H1 (cell line): ENCODE measurements around the gene KLF16. TPM values are rescaled to one million over a fixed set of nuclear protein-coding genes. Genes with fewer than 3 reads are reported as not detected.

Experiments used
- CTCF ChIA-PET: fragments of 300-600 bp; sonication (Branson Sonifier 250); formaldehyde crosslinking; loops from one replicate; lab custom pipeline; 2021; ENCODE audit not compliant: partially characterized antibody; lab: Charles Lee
- POLR2A ChIA-PET: fragments of 300-600 bp; sonication (Branson Sonifier 250); formaldehyde crosslinking; loops from one replicate; lab custom pipeline; 2021; ENCODE audit warnings: inconsistent platforms; ENCODE audit not compliant: partially characterized antibody; lab: Charles Lee
- DNase-seq, 2 experiments: peaks; one replicate each; pipeline versions ENCODE4 v3.0.0 to v3.0.0-alpha.2; 2010 to 2022; ENCODE audit warnings: low spot score in 2 of 2, low read depth in 1 of 2, mixed read lengths in 1 of 2
- FAIRE-seq: peaks from 2 replicates; lab custom pipeline; 2011; peaks lifted over from hg19 to GRCh38; lab: Jason Lieb, UNC
- H2AFZ ChIP-seq: 2 replicates; pipeline ENCODE4 v1.8.1; 2012; ENCODE audit warnings: low read length, inconsistent platforms
- H2AK5ac ChIP-seq: 2 replicates; pipeline ENCODE4 v1.6.1; 2013; ENCODE audit warnings: low read depth, low read length
- H2BK120ac ChIP-seq: replicated peaks from 2 replicates; pipeline ENCODE3; 2013; ENCODE audit warnings: low read depth, low read length, inconsistent platforms
- H2BK12ac ChIP-seq: 2 replicates; pipeline ENCODE4 v1.6.1; 2013; ENCODE audit warnings: low read depth, low read length
- H2BK15ac ChIP-seq: 2 replicates; pipeline ENCODE4 v1.6.1; 2013; ENCODE audit warnings: low read length
- H2BK20ac ChIP-seq: 2 replicates; pipeline ENCODE4 v1.6.1; 2013; ENCODE audit warnings: low read length
- H2BK5ac ChIP-seq: 2 replicates; pipeline ENCODE4 v1.6.1; 2013; ENCODE audit warnings: low read depth, low read length
- H3K14ac ChIP-seq: 2 replicates; pipeline ENCODE4 v1.6.1; 2013; ENCODE audit warnings: inconsistent platforms; ENCODE audit not compliant: insufficient read length
- H3K18ac ChIP-seq: 2 replicates; pipeline ENCODE4 v1.6.1; 2013; ENCODE audit warnings: low read length; ENCODE audit errors: extremely low read depth
- H3K23ac ChIP-seq: 2 replicates; pipeline ENCODE4 v1.6.1; 2013; ENCODE audit warnings: inconsistent platforms; ENCODE audit not compliant: insufficient read length
- H3K23me2 ChIP-seq: 2 replicates; pipeline ENCODE4 v1.6.1; 2013; ENCODE audit warnings: low read depth, low read length
- H3K27ac ChIP-seq: 2 replicates; pipeline ENCODE4 v1.6.1; 2011; ENCODE audit warnings: low read depth, low read length, inconsistent platforms
- H3K27me3 ChIP-seq, 4 experiments: replicated peaks in 1 of 4; 1 replicate in 1 of 4; 2 replicates in 3 of 4; pipeline versions ENCODE4 v1.6.1 to v1.8.1; 2011 to 2013; ENCODE audit warnings: low read length in 3 of 4, mild to moderate bottlenecking in 3 of 4, inconsistent platforms in 2 of 4, mixed read lengths in 2 of 4, moderate library complexity in 1 of 4; ENCODE audit not compliant: control insufficient read depth in 3 of 4, insufficient read depth in 3 of 4; ENCODE audit errors: extremely low read depth in 1 of 4
- H3K36me3 ChIP-seq, 4 experiments: 2 replicates each; pipeline versions ENCODE4 v1.6.1 to v1.8.1; 2011 to 2013; ENCODE audit warnings: mild to moderate bottlenecking in 4 of 4, low read length in 3 of 4, moderate library complexity in 2 of 4, control low read depth in 1 of 4, inconsistent platforms in 1 of 4; ENCODE audit not compliant: insufficient read depth in 4 of 4, control insufficient read depth in 2 of 4
- H3K4ac ChIP-seq: replicated peaks from 2 replicates; pipeline ENCODE3; 2013; ENCODE audit warnings: low read length, low read depth, mixed read lengths, inconsistent platforms; ENCODE audit not compliant: insufficient read length
- H3K4me1 ChIP-seq, 4 experiments: replicated peaks in 1 of 4; 1 replicate in 1 of 4; 2 replicates in 3 of 4; pipeline versions ENCODE4 v1.6.1 to v1.8.1; 2011 to 2013; ENCODE audit warnings: low read length in 3 of 4, inconsistent platforms in 2 of 4, mixed read lengths in 1 of 4; ENCODE audit not compliant: insufficient read depth in 4 of 4, control insufficient read depth in 3 of 4
- H3K4me2 ChIP-seq, 2 experiments: 2 replicates each; pipeline versions ENCODE4 v1.6.1 to v1.8.1; 2011 to 2013; ENCODE audit warnings: low read depth in 2 of 2, low read length in 2 of 2, control low read depth in 1 of 2, inconsistent platforms in 1 of 2, mild to moderate bottlenecking in 1 of 2; ENCODE audit not compliant: insufficient read depth in 1 of 2
- H3K4me3 ChIP-seq, 4 experiments: fragments of 200-600, 300-600 bp in 1 of 4; sonication (generic), shearing (Covaris generic), sonication (Bioruptor Twin) in 1 of 4; 2 replicates each; pipeline versions ENCODE4 v1.5.1 to v1.8.1; 2011 to 2016; ENCODE audit warnings: low read length in 4 of 4, low read depth in 3 of 4, control low read depth in 2 of 4, inconsistent platforms in 2 of 4, mild to moderate bottlenecking in 2 of 4, mixed read lengths in 1 of 4, moderate library complexity in 1 of 4; ENCODE audit not compliant: insufficient read depth in 2 of 4; ENCODE audit errors: extremely low read depth in 1 of 4
- H3K56ac ChIP-seq: replicated peaks from 2 replicates; pipeline ENCODE3; 2013; ENCODE audit warnings: low read depth, mild to moderate bottlenecking, mixed read lengths, low read length, inconsistent platforms; ENCODE audit not compliant: insufficient read length
- H3K79me1 ChIP-seq: 2 replicates; pipeline ENCODE4 v1.6.1; 2013; ENCODE audit warnings: low read depth, low read length, control low read depth
- H3K79me2 ChIP-seq, 2 experiments: 2 replicates each; pipeline versions ENCODE4 v1.6.1 to v1.8.1; 2012 to 2013; ENCODE audit warnings: low read length in 2 of 2, mild to moderate bottlenecking in 2 of 2, inconsistent platforms in 1 of 2; ENCODE audit not compliant: insufficient read depth in 2 of 2, control insufficient read depth in 1 of 2
- H3K9ac ChIP-seq, 4 experiments: replicated peaks in 1 of 4; 1 replicate in 1 of 4; 2 replicates in 3 of 4; pipeline versions ENCODE4 v1.6.1 to v1.8.1; 2011 to 2013; ENCODE audit warnings: low read depth in 3 of 4, low read length in 3 of 4, control low read depth in 2 of 4, mild to moderate bottlenecking in 2 of 4, moderate library complexity in 2 of 4, inconsistent platforms in 1 of 4; ENCODE audit errors: extremely low read depth in 1 of 4
- H3K9me3 ChIP-seq, 2 experiments: 2 replicates each; pipeline versions ENCODE4 v1.6.1 to v1.8.1; 2012 to 2013; ENCODE audit warnings: mild to moderate bottlenecking in 2 of 2, moderate library complexity in 2 of 2, control low read depth in 1 of 2, inconsistent platforms in 1 of 2, low read depth in 1 of 2, low read length in 1 of 2, mixed read lengths in 1 of 2; ENCODE audit not compliant: insufficient read depth in 2 of 2
- H4K20me1 ChIP-seq, 2 experiments: replicated peaks in 1 of 2; 2 replicates each; pipeline versions ENCODE3 to v1.8.1; 2011 to 2013; ENCODE audit warnings: inconsistent platforms in 2 of 2, low read length in 2 of 2, mild to moderate bottlenecking in 1 of 2; ENCODE audit not compliant: insufficient read depth in 2 of 2, control insufficient read depth in 1 of 2
- H4K5ac ChIP-seq: 2 replicates; pipeline ENCODE4 v1.6.1; 2013; ENCODE audit warnings: low read length, low read depth, mixed read lengths, inconsistent platforms; ENCODE audit not compliant: insufficient read length
- H4K8ac ChIP-seq: 2 replicates; pipeline ENCODE4 v1.8.0; 2013; ENCODE audit warnings: mild to moderate bottlenecking, moderate library complexity, low read length, inconsistent platforms; ENCODE audit not compliant: insufficient read depth; ENCODE audit errors: extremely low read depth
- H4K91ac ChIP-seq: replicated peaks from 2 replicates; pipeline ENCODE3; 2013; ENCODE audit warnings: low read length, mixed read lengths, inconsistent platforms; ENCODE audit not compliant: insufficient read length
- BRCA1 ChIP-seq: IDR thresholded peaks from 2 replicates; pipeline ENCODE4 v1.6.1; 2012; ENCODE audit warnings: low read depth, low read length, improper control_type of control experiment
- EGR1 ChIP-seq: IDR thresholded peaks from 2 replicates; pipeline ENCODE4 v1.6.1; 2011; ENCODE audit warnings: low read depth, low read length, borderline replicate concordance
- FOSL1 ChIP-seq: IDR thresholded peaks from 2 replicates; pipeline ENCODE4 v1.6.1; 2011; ENCODE audit warnings: mild to moderate bottlenecking, low read depth, low read length, moderate library complexity; ENCODE audit not compliant: insufficient read depth
- GTF2F1 ChIP-seq: IDR thresholded peaks from 2 replicates; pipeline ENCODE4 v1.6.1; 2012; ENCODE audit warnings: low read depth, low read length, improper control_type of control experiment, borderline replicate concordance
- NANOG ChIP-seq: IDR thresholded peaks from 2 replicates; pipeline ENCODE4 v1.6.1; 2011; ENCODE audit warnings: low read length, low read depth, mild to moderate bottlenecking, inconsistent platforms; ENCODE audit not compliant: insufficient read depth, poor library complexity, severe bottlenecking
- POLR2AphosphoS5 ChIP-seq: IDR thresholded peaks from 2 replicates; pipeline ENCODE4 v1.6.1; 2011; ENCODE audit warnings: low read depth, low read length
- RAD21 ChIP-seq, 2 experiments: IDR thresholded peaks in 1 of 2; conservative IDR thresholded peaks in 1 of 2; 2 replicates each; pipeline ENCODE4 v1.6.1; 2011; ENCODE audit warnings: low read depth in 2 of 2, low read length in 2 of 2, improper control_type of control experiment in 1 of 2, inconsistent platforms in 1 of 2, mild to moderate bottlenecking in 1 of 2, moderate library complexity in 1 of 2
- RFX5 ChIP-seq: IDR thresholded peaks from 2 replicates; pipeline ENCODE4 v1.6.1; 2011; ENCODE audit warnings: low read depth, low read length, improper control_type of control experiment, borderline replicate concordance
- SIRT6 ChIP-seq: IDR thresholded peaks from one replicate; pipeline ENCODE4 v1.7.1; 2012; ENCODE audit warnings: low read length, inconsistent platforms
- SIX5 ChIP-seq: IDR thresholded peaks from 2 replicates; pipeline ENCODE4 v1.6.1; 2011; ENCODE audit warnings: mild to moderate bottlenecking, low read depth, low read length
- SP1 ChIP-seq: IDR thresholded peaks from 2 replicates; pipeline ENCODE4 v1.6.1; 2011; ENCODE audit warnings: low read depth, low read length
- SRF ChIP-seq: IDR thresholded peaks from 2 replicates; pipeline ENCODE4 v1.6.1; 2011; ENCODE audit warnings: mild to moderate bottlenecking, low read depth, low read length, moderate library complexity
- SUZ12 ChIP-seq: fragments of 200-600 bp; sonication (generic); IDR thresholded peaks from 2 replicates; pipeline ENCODE4 v1.6.1; 2012; ENCODE audit warnings: mild to moderate bottlenecking, inconsistent platforms, low read length, moderate library complexity, mixed read lengths
- TCF12 ChIP-seq: IDR thresholded peaks from 2 replicates; pipeline ENCODE4 v1.6.1; 2011; ENCODE audit warnings: low read depth, mild to moderate bottlenecking, low read length
- YY1 ChIP-seq: IDR thresholded peaks from 2 replicates; pipeline ENCODE4 v1.6.1; 2011; ENCODE audit warnings: low read depth, mild to moderate bottlenecking, low read length
- WGBS, 2 experiments: shearing (Covaris generic) in 1 of 2; methylation state at CpG; one replicate each; pipeline versions ENCODE4 v1.1.6 to v1.1.7; 2013 to 2015; ENCODE audit warnings: low lambda C conversion rate in 2 of 2, mixed read lengths in 2 of 2, inconsistent platforms in 1 of 2, low coverage in 1 of 2, missing lambda C conversion rate in 1 of 2; ENCODE audit not compliant: insufficient replicate concordance in 2 of 2, insufficient coverage in 1 of 2, insufficient read length in 1 of 2; ENCODE audit errors: extremely low coverage in 1 of 2, missing lambda C conversion rate in 1 of 2; 5-methylcytosine and 5-hydroxymethylcytosine counted together
- polyA plus RNA-seq, 7 experiments: library from polyadenylated mRNA; depleted of rRNA in 3 of 7; stranded (reverse) in 5 of 7; unstranded in 2 of 7; fragments of >200 nt in 5 of 7; fragments of 200-250 nt in 2 of 7; gene quantifications; 1 replicate in 5 of 7; 2 replicates in 1 of 7; 4 replicates in 1 of 7; pipeline versions ENCODE4 v1.2.1 to v1.2.3, GENCODE V29; 2011 to 2013; ENCODE audit warnings: missing spikeins in 2 of 7, mixed read lengths in 2 of 7
- total RNA-seq: library from RNA; stranded (reverse); fragmentation: NEBNext Ultra II Directional; extraction: Animal tissue kit (Norgen Biotek cat#: 25700); gene quantifications from 2 replicates; pipeline ENCODE4 v1.2.1, GENCODE V29; 2021

KLF16 gene
- total and polyA plus RNA-seq, 2 of the 8 experiments (the other 6 are each of a cell fraction or from before 2014, with no cell fraction given) = 14.3 to 45.9 TPM

GRCh38 chr19:1824252-1824622 lies 39.1 kb downstream of the KLF16 start:
- WGBS, 2 experiments = 89% methylated on average over 14 of the region's 14 CpGs; no CpG with 5 or more reads in 1 of the 2 experiments
- TF ChIP-seq BRCA1 (no peak), SIRT6 (no peak), YY1 (no peak), TCF12 (no peak), SIX5 (no peak), RFX5 (no peak), NANOG (no peak), POLR2AphosphoS5 (no peak), RAD21 (IDR thresholded peaks at IDR 0.05 in 1 of 2, conservative IDR thresholded peaks at IDR 0.05 in 1 of 2; ENCODE audit: low read depth in 2 of 2, low read length in 2 of 2) (no peak), FOSL1 (no peak), GTF2F1 (no peak), SRF (no peak), EGR1 (no peak), SUZ12 (no peak), SP1 (no peak)

More at GRCh38 chr19:1824252-1824622, 39.1 kb downstream of the KLF16 start:
- ChIA-PET CTCF (interaction anchor here (1.7 to 16.5 kb wide), 4 partner anchors 10 to 56 kb away, joined by 3 to 228 read pairs (median 66); no protein-coding TSS in a partner anchor), POLR2A (interaction anchor here (0.9 kb wide), 1 partner anchor 14 kb away, joined by 3 read pairs; no protein-coding TSS in a partner anchor)
- H3K14ac ChIP-seq = no peak overlapping the region
- H3K36me3 ChIP-seq = peaks cover 3 to 31% (median 6%) of the 10 kb centered on the region in 4 experiments; a peak in 5 of 8 replicates
- no peak overlapping the region for H3K18ac ChIP-seq
- H3K4ac ChIP-seq = no peak overlapping the region
- H3K9ac ChIP-seq = no peak overlapping the region
- no peak overlapping the region for H2BK120ac ChIP-seq
- no peak overlapping the region for H2BK12ac ChIP-seq
- no peak overlapping the region for H2BK20ac ChIP-seq
- peaks cover 0 to 10% of the 10 kb centered on the region in 2 experiments for H4K20me1 ChIP-seq
- H3K79me1 ChIP-seq = no peaks in the 10 kb centered on the region
- no peaks in the 10 kb centered on the region for H3K9me3 ChIP-seq
- H3K56ac ChIP-seq = no peak overlapping the region
- H3K4me1 ChIP-seq = peaks cover 0 to 14% (median 8%) of the 10 kb centered on the region in 4 experiments; a peak in 6 of 7 replicates
- no peaks in the 10 kb centered on the region for H3K79me2 ChIP-seq
- no peak overlapping the region for H3K23ac ChIP-seq
- H2BK15ac ChIP-seq = no peak overlapping the region
- FAIRE-seq (no peak), DNase-seq (no peak)
- H4K5ac ChIP-seq = no peak overlapping the region
- H3K23me2 ChIP-seq = peaks cover 2% of the 10 kb centered on the region; the same call in 1 of the 2 replicates
- no peaks in the 10 kb centered on the region for H3K27me3 ChIP-seq
- H4K91ac ChIP-seq = no peak overlapping the region
- no peak overlapping the region for H3K27ac ChIP-seq
- no peak overlapping the region for H3K4me2 ChIP-seq
- no peak overlapping the region for H3K4me3 ChIP-seq
- H2AK5ac ChIP-seq = no peak overlapping the region
- no peak overlapping the region for H4K8ac ChIP-seq
- H2BK5ac ChIP-seq = 0 out of 2 replicates have a peak overlapping the region, but pooled peaks have one; percentile 16
- H2AFZ ChIP-seq = no peak overlapping the region
